Neural cell (in vitro differentiated cells): Measurements from ENCODE around the gene PPP2R5A. TPM values are rescaled to one million over a fixed set of nuclear protein-coding genes. Genes with fewer than 3 reads are reported as not detected.

ENCODE experiments used
- H2AFZ ChIP-seq: fragments of 200-600, 300-800 bp; sonication (generic), shearing (Covaris generic); 2 replicates; pipeline ENCODE4 v1.6.0; 2014; ENCODE audit warnings: low read depth, mild to moderate bottlenecking, antibody characterized with exemption, low read length, moderate library complexity
- H3F3A ChIP-seq: fragments of 200-600 bp; shearing (Covaris generic); 2 replicates; pipeline ENCODE4 v1.6.1; 2016; ENCODE audit warnings: mild to moderate bottlenecking, moderate library complexity, mixed read lengths, antibody characterized with exemption, low read length; ENCODE audit not compliant: insufficient read depth, poor library complexity, severe bottlenecking
- H3K27ac ChIP-seq: fragments of 200-600, 300-800 bp; sonication (generic), shearing (Covaris generic); 2 replicates; pipeline ENCODE4 v1.5.1; 2014; ENCODE audit warnings: mild to moderate bottlenecking, low read length, moderate library complexity
- H3K27me3 ChIP-seq: fragments of 300-800, 200-600 bp; sonication (generic), shearing (Covaris generic); 2 replicates; pipeline ENCODE4 v1.6.0; 2014; ENCODE audit warnings: mild to moderate bottlenecking, low read depth, low read length, moderate library complexity; ENCODE audit not compliant: insufficient read depth
- H3K36me3 ChIP-seq: fragments of 300-800, 200-600 bp; sonication (generic), shearing (Covaris generic); 2 replicates; pipeline ENCODE4 v1.5.1; 2014; ENCODE audit warnings: mild to moderate bottlenecking, antibody characterized with exemption, low read length, moderate library complexity; ENCODE audit not compliant: insufficient read depth
- H3K4me2 ChIP-seq: fragments of 300-800, 200-600 bp; sonication (generic), shearing (Covaris generic); 2 replicates; pipeline ENCODE4 v1.6.0; 2014; ENCODE audit warnings: mild to moderate bottlenecking, low read length
- H3K4me3 ChIP-seq: fragments of 300-800, 200-600 bp; sonication (generic), shearing (Covaris generic); 2 replicates; pipeline ENCODE4 v1.5.1; 2014; ENCODE audit warnings: mild to moderate bottlenecking, low read length, moderate library complexity
- H3K79me2 ChIP-seq: fragments of 200-600 bp; shearing (Covaris generic); replicated peaks from 2 replicates; pipeline ENCODE4 v1.6.0; 2014; ENCODE audit warnings: mild to moderate bottlenecking, low read length, moderate library complexity; ENCODE audit not compliant: insufficient read depth
- H3K9ac ChIP-seq: fragments of 300-800, 200-600 bp; sonication (generic), shearing (Covaris generic); 2 replicates; pipeline ENCODE4 v1.6.1; 2016; ENCODE audit warnings: mild to moderate bottlenecking, low read length, mixed read lengths
- H3K9me2 ChIP-seq: fragments of 200-600 bp; shearing (Covaris generic); 2 replicates; pipeline ENCODE4 v1.6.1; 2016; ENCODE audit warnings: mild to moderate bottlenecking, low read length, mixed read lengths; ENCODE audit not compliant: insufficient read depth
- H3K9me3 ChIP-seq: fragments of 200-600, 300-800 bp; sonication (generic), shearing (Covaris generic); 2 replicates; pipeline ENCODE4 v1.6.1; 2016; ENCODE audit warnings: mild to moderate bottlenecking, mixed run types, low read length, moderate library complexity, mixed read lengths
- H4K20me1 ChIP-seq: fragments of 200-600 bp; shearing (Covaris generic); 2 replicates; pipeline ENCODE4 v1.6.1; 2016; ENCODE audit warnings: mild to moderate bottlenecking, mixed run types; ENCODE audit not compliant: insufficient read depth
- CTCF ChIP-seq: fragments of 450-650 bp; IDR thresholded peaks from 2 replicates; pipeline ENCODE4 v1.5.1; 2014; ENCODE audit warnings: antibody characterized with exemption, mild to moderate bottlenecking, moderate library complexity; ENCODE audit not compliant: poor library complexity, severe bottlenecking
- EP300 ChIP-seq: fragments of 450-650 bp; conservative IDR thresholded peaks from 2 replicates; pipeline ENCODE4 v1.6.1; 2014; ENCODE audit warnings: antibody characterized with exemption, mild to moderate bottlenecking, moderate library complexity; ENCODE audit not compliant: poor library complexity, severe bottlenecking
- EZH2 ChIP-seq: fragments of 200-600, 300-800 bp; shearing (Covaris generic), sonication (generic); IDR thresholded peaks from 2 replicates; pipeline ENCODE4 v1.6.1; 2014; ENCODE audit warnings: antibody characterized with exemption, low read length, borderline replicate concordance, mild to moderate bottlenecking; ENCODE audit not compliant: insufficient read depth, poor library complexity, severe bottlenecking
- MXI1 ChIP-seq: fragments of 450-650 bp; conservative IDR thresholded peaks from 2 replicates; pipeline ENCODE4 v1.6.1; 2014; ENCODE audit warnings: antibody characterized with exemption, mild to moderate bottlenecking; ENCODE audit not compliant: poor library complexity, severe bottlenecking
- POLR2AphosphoS5 ChIP-seq: IDR thresholded peaks from 2 replicates; pipeline ENCODE4 v1.6.1; 2012
- RAD21 ChIP-seq: fragments of 450-650 bp; conservative IDR thresholded peaks from 2 replicates; pipeline ENCODE4 v1.6.1; 2014; ENCODE audit warnings: antibody characterized with exemption, mild to moderate bottlenecking, moderate library complexity
- REST ChIP-seq: IDR thresholded peaks from 2 replicates; pipeline ENCODE4 v1.6.1; 2012; ENCODE audit warnings: borderline replicate concordance
- SMC3 ChIP-seq: fragments of 450-650 bp; conservative IDR thresholded peaks from 2 replicates; pipeline ENCODE4 v1.6.1; 2014; ENCODE audit warnings: antibody characterized with exemption, mild to moderate bottlenecking, moderate library complexity; ENCODE audit not compliant: poor library complexity
- TAF1 ChIP-seq: IDR thresholded peaks from 2 replicates; pipeline ENCODE4 v1.6.1; 2012; ENCODE audit warnings: low read depth
- polyA plus RNA-seq: library from polyadenylated mRNA; depleted of rRNA; stranded (reverse); fragments of >200 nt; gene quantifications from 2 replicates; pipeline ENCODE4 v1.2.3, GENCODE V29; 2014

Gene PPP2R5A
- polyA plus RNA-seq, 1 donor from 2014 or later = 5.9 TPM

- H3K9me2 ChIP-seq = no peaks in the 10 kb centered on the region
- H3K27ac ChIP-seq = no peak overlapping the region
- no peak overlapping the region for H2AFZ ChIP-seq
- no peaks in the 10 kb centered on the region for H3K27me3 ChIP-seq
- H3K36me3 ChIP-seq = no peaks in the 10 kb centered on the region
- H3K9ac ChIP-seq = no peak overlapping the region
- H3F3A ChIP-seq = no peaks in the 10 kb centered on the region
- TF ChIP-seq MXI1 (no peak), REST (no peak), POLR2AphosphoS5 (no peak), EZH2 (no peak), CTCF (no peak), RAD21 (no peak), TAF1 (no peak), EP300 (no peak), SMC3 (no peak)
- no peak overlapping the region for H3K4me3 ChIP-seq
- no peaks in the 10 kb centered on the region for H3K79me2 ChIP-seq
- no peak overlapping the region for H3K4me2 ChIP-seq
- H4K20me1 ChIP-seq = no peaks in the 10 kb centered on the region
- no peaks in the 10 kb centered on the region for H3K9me3 ChIP-seq
Measured at GRCh38 chr1:212238552-212238951, 46.7 kb upstream of the PPP2R5A start.

GRCh38 chr1:212241501-212241900 is 43.7 kb upstream of the PPP2R5A start:
- H3F3A ChIP-seq = no peaks in the 10 kb centered on the region

GRCh38 chr1:212241957-212242287 is 43.3 kb upstream of the PPP2R5A start:
- TF ChIP-seq MXI1 = no peak
- no peak for TF ChIP-seq EZH2
- TF ChIP-seq REST = no peak
- Histone ChIP-seq H3K36me3 (no peaks in the 10 kb centered on the region), H3K9ac (no peak overlapping the region), H3K4me3 (no peak overlapping the region), H3K27me3 (no peaks in the 10 kb centered on the region), H3K9me2 (no peaks in the 10 kb centered on the region), H3K79me2 (no peaks in the 10 kb centered on the region), H2AFZ (no peak overlapping the region), H3F3A (no peaks in the 10 kb centered on the region), H4K20me1 (no peaks in the 10 kb centered on the region), H3K4me2 (no peak overlapping the region), H3K9me3 (no peaks in the 10 kb centered on the region), H3K27ac (no peak overlapping the region)

More at GRCh38 chr1:212241501-212241900, 43.7 kb upstream of the PPP2R5A start:
- Histone ChIP-seq H3K36me3 (no peaks in the 10 kb centered on the region), H3K4me3 (no peak overlapping the region), H2AFZ (no peak overlapping the region), H3K27ac (no peak overlapping the region), H3K27me3 (no peaks in the 10 kb centered on the region), H3K79me2 (no peaks in the 10 kb centered on the region), H4K20me1 (no peaks in the 10 kb centered on the region), H3K9me2 (no peaks in the 10 kb centered on the region), H3K4me2 (no peak overlapping the region), H3K9me3 (no peaks in the 10 kb centered on the region), H3K9ac (no peak overlapping the region)
- no peak for TF ChIP-seq SMC3
- TF ChIP-seq POLR2AphosphoS5 = no peak
- no peak for TF ChIP-seq EZH2
